Left ventricle myocardium inferior (tissue), 1 donor: Measurements from ENCODE around the gene SERTAD1. TPM values are rescaled to one million over a fixed set of nuclear protein-coding genes. Genes with fewer than 3 reads are reported as not detected.

ENCODE experiments used
- DNase-seq: peaks from one replicate; pipeline ENCODE4 v3.0.0-alpha.2; 2020
- H3K27ac ChIP-seq: fragments of 200-600 bp; replicated peaks from 2 replicates; pipeline ENCODE4 v1.8.0; 2021
- H3K27me3 ChIP-seq: fragments of 200-600 bp; 2 replicates; pipeline ENCODE4 v1.8.0; 2021; ENCODE audit warnings: low read depth
- H3K36me3 ChIP-seq: fragments of 200-600 bp; 2 replicates; pipeline ENCODE4 v1.8.0; 2021
- H3K4me1 ChIP-seq: fragments of 200-600 bp; 2 replicates; pipeline ENCODE4 v1.8.0; 2021
- H3K4me3 ChIP-seq: fragments of 200-600 bp; 2 replicates; pipeline ENCODE4 v1.8.0; 2021; ENCODE audit warnings: mild to moderate bottlenecking, moderate library complexity
- H3K9me3 ChIP-seq: fragments of 200-600 bp; replicated peaks from 2 replicates; pipeline ENCODE4 v1.8.0; 2021
- CTCF ChIP-seq: fragments of 200-600 bp; IDR thresholded peaks from 2 replicates; pipeline ENCODE4 v1.8.0; 2021; ENCODE audit warnings: antibody characterized with exemption, mild to moderate bottlenecking, borderline replicate concordance
- intact Hi-C: fragments of 100-400 bp; cut with micrococcal nuclease; formaldehyde crosslinking; loops from one replicate; pipeline ENCODE4 v1.11.0; 2022
- total RNA-seq: library from RNA; stranded (reverse); fragmentation: NEBNext Ultra II Directional; extraction: Animal tissue kit (Norgen Biotek cat#: 25700); gene quantifications from one replicate; pipeline ENCODE4 v1.2.1, GENCODE V29; 2021
- donor health status: DM: no; HTN: yes; CAD: no; lungs with severe emphysema.

SERTAD1 gene
- total RNA-seq, 1 donor from 2014 or later, result 9.2 TPM

GRCh38 chr19:40396886-40397567 is 28.8 kb downstream of the SERTAD1 start:
- no peak overlapping the region for H3K4me3 ChIP-seq
- H3K36me3 ChIP-seq, result no peaks in the 10 kb centered on the region
- H3K4me1 ChIP-seq, result peaks cover 3% of the 10 kb centered on the region
- no peak for TF ChIP-seq CTCF
- H3K27ac ChIP-seq, result no peak overlapping the region
- H3K9me3 ChIP-seq, result no peaks in the 10 kb centered on the region
- no peaks in the 10 kb centered on the region for H3K27me3 ChIP-seq
- intact Hi-C loops, result no loop called here
- DNase-seq, result no peak

DNA sequence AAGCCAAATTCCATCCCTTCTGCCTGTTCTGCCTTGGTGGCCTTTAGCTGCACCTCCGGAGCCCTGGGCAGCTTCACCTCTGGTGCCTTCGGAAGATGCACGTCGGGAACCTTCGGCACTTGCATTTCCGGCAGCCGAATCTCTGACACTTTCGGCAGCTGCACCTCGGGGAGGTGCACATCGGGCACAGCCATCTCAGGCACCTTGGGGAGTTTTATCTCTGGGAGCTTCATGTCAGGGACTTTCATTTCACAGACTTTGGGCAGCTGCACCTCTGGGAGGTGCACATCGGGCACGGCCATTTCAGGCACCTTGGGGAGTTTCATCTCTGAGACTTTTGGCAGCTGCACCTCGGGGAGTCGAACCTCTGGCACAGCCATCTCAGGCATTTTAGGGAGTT is 29.8 kb downstream of the SERTAD1 start:
- no peak overlapping the region for H3K4me3 ChIP-seq
- no peak for DNase-seq
- no peaks in the 10 kb centered on the region for H3K36me3 ChIP-seq
- H3K27me3 ChIP-seq, result no peaks in the 10 kb centered on the region
- peaks cover 3% of the 10 kb centered on the region for H3K4me1 ChIP-seq
- TF ChIP-seq CTCF, result no peak
- H3K27ac ChIP-seq, result no peak overlapping the region
- H3K9me3 ChIP-seq, result no peaks in the 10 kb centered on the region
- intact Hi-C loops, result no loop called here

DNA sequence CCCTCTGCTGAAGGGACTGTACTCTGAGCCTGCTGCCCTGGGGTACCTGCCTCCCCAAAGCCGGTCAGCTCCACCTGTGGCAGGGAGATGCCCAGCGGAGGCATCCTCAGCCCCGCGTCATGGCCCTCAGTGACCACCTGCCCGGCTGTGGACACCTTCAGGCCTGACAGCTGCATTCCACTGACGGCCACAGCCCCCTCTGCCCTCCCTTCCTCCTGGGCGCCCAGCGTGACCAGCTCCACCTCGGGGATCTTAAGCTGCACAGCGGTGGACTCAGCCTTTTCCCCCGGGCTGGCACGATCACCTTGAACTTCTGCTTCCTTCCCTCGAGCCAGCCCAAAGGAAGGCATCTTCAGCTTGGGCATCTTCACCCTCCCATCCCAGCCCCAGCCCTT is 31.0 kb downstream of the SERTAD1 start:
- no peak for DNase-seq
- no peaks in the 10 kb centered on the region for H3K27me3 ChIP-seq
- no peak overlapping the region for H3K4me3 ChIP-seq
- H3K4me1 ChIP-seq, result peaks cover 3% of the 10 kb centered on the region
- H3K9me3 ChIP-seq, result no peaks in the 10 kb centered on the region
- no peak for TF ChIP-seq CTCF
- H3K27ac ChIP-seq, result no peak overlapping the region
- no peaks in the 10 kb centered on the region for H3K36me3 ChIP-seq
- intact Hi-C loops, result no loop called here

DNA sequence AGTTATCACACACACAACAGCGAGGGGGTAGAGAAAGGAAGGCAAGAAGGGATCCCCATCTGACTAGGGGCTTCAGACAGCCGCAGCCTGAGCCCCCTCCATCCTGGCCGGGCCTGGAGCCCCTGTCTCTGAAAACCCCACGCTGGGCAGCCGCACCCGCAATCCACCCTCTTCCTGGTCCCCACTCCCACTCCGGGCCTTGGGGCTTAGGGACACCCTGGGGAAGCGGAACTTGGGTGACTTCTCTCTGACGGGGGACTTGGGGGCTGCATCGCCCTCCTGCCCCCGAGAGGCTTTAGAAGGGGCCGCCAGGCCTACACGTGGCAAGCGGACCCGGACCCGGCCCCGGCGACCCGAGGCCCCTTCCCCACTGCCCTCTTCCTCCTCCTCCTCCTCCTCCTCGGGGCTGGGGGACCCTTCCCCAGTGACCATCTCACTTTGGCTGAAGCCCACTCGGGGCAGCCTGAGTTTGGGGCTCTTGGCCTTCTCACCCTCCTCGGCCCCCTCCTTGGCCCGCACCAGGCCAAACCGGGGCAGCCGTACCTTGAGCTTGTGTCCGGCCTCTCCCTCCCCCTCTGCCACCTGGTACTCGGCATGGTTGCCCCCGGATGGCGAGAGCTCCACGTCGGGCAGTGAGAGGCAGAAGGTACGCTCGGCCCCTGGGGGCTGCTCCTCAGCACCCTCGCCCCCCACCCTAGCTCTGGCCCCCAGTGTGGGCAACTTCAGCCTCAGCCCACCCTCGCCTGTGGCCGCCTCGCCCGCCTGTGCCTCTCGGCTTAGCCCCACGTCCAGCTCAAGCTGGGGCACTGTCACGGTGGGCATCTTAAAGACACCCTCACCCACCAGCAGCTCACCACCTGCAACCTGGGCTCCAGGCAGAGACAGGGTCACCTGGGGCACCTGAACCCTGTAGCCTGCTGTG is 31.6 kb downstream of the SERTAD1 start:
- no peak overlapping the region for H3K27ac ChIP-seq
- H3K4me3 ChIP-seq, result no peak overlapping the region
- intact Hi-C loops, result no loop called here
- peaks cover 3% of the 10 kb centered on the region for H3K4me1 ChIP-seq
- H3K9me3 ChIP-seq, result no peaks in the 10 kb centered on the region
- no peak for TF ChIP-seq CTCF
- DNase-seq, result no peak
- H3K27me3 ChIP-seq, result no peaks in the 10 kb centered on the region
- no peaks in the 10 kb centered on the region for H3K36me3 ChIP-seq

GRCh38 chr19:40392894-40393517 is 32.8 kb downstream of the SERTAD1 start:
- Histone ChIP-seq H3K4me3 (no peak overlapping the region), H3K27ac (no peak overlapping the region), H3K9me3 (no peaks in the 10 kb centered on the region), H3K27me3 (no peaks in the 10 kb centered on the region), H3K4me1 (peaks cover 3% of the 10 kb centered on the region), H3K36me3 (no peaks in the 10 kb centered on the region)
- DNase-seq, result no peak
- intact Hi-C loops, result no loop called here
- peak; percentile 46 for TF ChIP-seq CTCF
